SH-SY5Y (cell line): ENCODE measurements around the gene NKTR.
A peak's percentile ranks its signal among the peaks of the same experiment; 100 is the strongest.

ENCODE experiments used
- GATA2 ChIP-seq: IDR thresholded peaks from 2 replicates; pipeline ENCODE4 v1.6.1; 2011; ENCODE audit warnings: mild to moderate bottlenecking, low read depth, low read length
- GATA3 ChIP-seq: IDR thresholded peaks from 2 replicates; pipeline ENCODE4 v1.6.1; 2011; ENCODE audit warnings: low read depth, mild to moderate bottlenecking, low read length, moderate library complexity

DNA sequence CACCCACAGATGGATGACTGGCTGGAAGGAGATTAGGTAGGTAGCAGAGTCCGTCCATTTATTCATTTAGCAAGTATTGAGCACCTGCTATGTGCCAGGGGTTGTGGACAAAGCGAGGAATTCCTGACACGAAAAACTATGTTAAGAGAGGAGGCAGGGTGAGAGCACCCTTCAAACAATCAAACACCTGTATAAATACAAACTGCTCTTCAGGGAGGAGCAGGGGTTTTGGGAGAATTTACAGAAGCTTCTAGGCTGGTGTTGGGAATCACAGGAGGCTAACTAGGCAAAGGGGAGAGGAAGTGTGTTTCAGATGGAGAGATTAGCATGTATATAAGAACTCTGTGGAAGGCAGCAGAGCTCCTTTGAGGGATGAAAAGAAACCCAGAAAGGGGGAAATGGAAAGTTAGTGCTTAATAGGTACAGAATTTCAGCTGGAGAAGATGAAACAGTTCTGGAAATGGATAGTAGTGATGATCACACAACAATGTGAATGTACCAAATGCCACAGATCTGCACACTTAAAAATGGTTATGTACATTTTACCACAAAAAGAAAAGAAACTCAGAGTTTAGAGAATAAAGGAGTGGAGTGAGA is 17.9 kb upstream of the NKTR start:
- TF ChIP-seq GATA2 (no peak; the same call in 1 of the 2 replicates), GATA3 (0 out of 2 replicates have a peak, but pooled peaks have one; percentile 32)
